Activated T-cell treated with anti-CD3 and anti-CD28 coated beads, Interleukin-2, amount 50 U/mL, for 1 hour (primary cell): ENCODE results near the gene EPHB2.

Source experiments
- DNase-seq: peaks from one replicate; pipeline ENCODE4 v3.0.0-alpha.2; 2020

The EPHB2 gene

DNA sequence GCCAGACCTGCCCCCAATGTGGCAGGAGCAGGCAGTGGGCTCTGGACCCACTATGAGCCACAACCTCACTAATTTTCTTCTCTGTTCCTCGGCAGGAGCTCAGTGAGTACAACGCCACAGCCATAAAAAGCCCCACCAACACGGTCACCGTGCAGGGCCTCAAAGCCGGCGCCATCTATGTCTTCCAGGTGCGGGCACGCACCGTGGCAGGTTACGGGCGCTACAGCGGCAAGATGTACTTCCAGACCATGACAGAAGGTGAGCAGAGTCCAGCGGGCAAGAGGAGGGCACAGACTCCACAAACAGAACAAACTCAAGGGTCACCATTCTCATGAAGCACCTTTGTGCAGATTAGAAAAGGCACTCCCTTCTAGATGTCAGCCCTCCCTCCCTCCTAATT, 182.2 kb downstream of the EPHB2 start:
- no peak for DNase-seq

DNA sequence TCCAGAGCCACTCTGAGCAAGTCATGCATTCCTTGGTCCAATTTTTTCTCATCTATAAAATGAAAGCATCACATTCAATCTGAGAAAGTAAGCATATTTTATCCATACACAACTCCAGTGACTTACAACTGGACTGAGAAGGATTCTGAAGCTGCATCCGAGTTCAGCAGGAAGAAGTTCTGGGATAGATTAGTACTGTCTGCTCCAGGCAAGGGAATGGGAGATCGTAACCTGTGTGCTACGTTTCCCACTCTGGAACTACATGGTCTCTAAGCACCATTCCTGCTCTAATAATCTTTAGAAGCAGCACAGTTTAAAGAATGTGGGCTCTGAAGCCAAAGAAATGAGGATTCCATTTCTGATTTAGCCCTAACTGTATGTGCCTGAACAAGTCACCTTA, 182.7 kb downstream of the EPHB2 start:
- no peak for DNase-seq

- DNase-seq, result no peak
Measured at GRCh38 chr1:22895357-22895756, 184.7 kb downstream of the EPHB2 start.

- DNase-seq, result no peak
Measured at GRCh38 chr1:22896184-22896583, 185.5 kb downstream of the EPHB2 start.

DNA sequence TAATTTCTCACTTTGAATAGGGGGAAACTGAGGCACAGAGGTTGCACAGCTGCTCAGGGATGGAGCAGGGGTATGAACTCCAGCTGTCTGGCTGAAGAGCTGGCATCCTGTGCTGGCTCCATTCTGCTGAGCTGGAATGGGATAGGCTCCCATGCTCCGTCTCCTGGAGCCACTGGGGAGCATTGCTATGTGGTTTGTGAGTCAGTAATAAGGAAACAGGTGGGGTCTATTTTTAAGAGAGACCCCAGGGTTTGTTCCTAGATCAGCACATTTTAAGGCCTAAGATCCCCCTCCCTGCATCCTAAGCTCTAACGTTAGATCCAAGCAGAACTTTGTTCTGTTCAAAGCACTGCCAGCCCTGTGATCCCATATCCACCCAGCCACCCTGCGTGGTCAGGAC, 189.8 kb downstream of the EPHB2 start:
- DNase-seq, result no peak

GRCh38 chr1:22903113-22903512, 192.5 kb downstream of the EPHB2 start:
- DNase-seq, result no peak

- no peak for DNase-seq
Measured at GRCh38 chr1:22906968-22907367, 196.3 kb downstream of the EPHB2 start.

- DNase-seq, result no peak
Measured at GRCh38 chr1:22907528-22907927, 196.9 kb downstream of the EPHB2 start.

- DNase-seq, result no peak
Measured at GRCh38 chr1:22908880-22909426, 198.3 kb downstream of the EPHB2 start.

DNA sequence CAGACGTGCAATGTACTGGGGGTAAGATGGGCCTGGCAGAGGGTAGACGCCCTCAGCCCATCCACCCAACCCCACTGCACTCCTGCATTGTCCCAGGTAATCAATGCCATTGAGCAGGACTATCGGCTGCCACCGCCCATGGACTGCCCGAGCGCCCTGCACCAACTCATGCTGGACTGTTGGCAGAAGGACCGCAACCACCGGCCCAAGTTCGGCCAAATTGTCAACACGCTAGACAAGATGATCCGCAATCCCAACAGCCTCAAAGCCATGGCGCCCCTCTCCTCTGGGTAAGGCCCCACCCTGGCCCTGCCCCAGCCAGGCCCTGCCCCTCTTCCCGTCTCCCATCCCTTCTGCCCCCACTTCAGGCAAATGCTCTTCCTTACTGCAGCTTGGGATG, 199.6 kb downstream of the EPHB2 start:
- DNase-seq, result no peak

GRCh38 chr1:22910986-22911651, 200.5 kb downstream of the EPHB2 start:
- no peak for DNase-seq

- no peak for DNase-seq
Measured at GRCh38 chr1:22912311-22912710, 201.7 kb downstream of the EPHB2 start.

DNA sequence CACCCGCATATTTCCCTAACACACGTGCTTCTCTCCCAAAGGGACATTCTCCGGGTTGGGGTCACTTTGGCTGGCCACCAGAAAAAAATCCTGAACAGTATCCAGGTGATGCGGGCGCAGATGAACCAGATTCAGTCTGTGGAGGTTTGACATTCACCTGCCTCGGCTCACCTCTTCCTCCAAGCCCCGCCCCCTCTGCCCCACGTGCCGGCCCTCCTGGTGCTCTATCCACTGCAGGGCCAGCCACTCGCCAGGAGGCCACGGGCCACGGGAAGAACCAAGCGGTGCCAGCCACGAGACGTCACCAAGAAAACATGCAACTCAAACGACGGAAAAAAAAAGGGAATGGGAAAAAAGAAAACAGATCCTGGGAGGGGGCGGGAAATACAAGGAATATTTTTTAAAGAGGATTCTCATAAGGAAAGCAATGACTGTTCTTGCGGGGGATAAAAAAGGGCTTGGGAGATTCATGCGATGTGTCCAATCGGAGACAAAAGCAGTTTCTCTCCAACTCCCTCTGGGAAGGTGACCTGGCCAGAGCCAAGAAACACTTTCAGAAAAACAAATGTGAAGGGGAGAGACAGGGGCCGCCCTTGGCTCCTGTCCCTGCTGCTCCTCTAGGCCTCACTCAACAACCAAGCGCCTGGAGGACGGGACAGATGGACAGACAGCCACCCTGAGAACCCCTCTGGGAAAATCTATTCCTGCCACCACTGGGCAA, 202.9 kb downstream of the EPHB2 start:
- no peak for DNase-seq

DNA sequence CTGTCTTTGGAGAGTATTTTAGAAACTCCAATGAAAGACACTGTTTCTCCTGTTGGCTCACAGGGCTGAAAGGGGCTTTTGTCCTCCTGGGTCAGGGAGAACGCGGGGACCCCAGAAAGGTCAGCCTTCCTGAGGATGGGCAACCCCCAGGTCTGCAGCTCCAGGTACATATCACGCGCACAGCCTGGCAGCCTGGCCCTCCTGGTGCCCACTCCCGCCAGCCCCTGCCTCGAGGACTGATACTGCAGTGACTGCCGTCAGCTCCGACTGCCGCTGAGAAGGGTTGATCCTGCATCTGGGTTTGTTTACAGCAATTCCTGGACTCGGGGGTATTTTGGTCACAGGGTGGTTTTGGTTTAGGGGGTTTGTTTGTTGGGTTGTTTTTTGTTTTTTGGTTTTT, 203.5 kb downstream of the EPHB2 start:
- no peak for DNase-seq

DNA sequence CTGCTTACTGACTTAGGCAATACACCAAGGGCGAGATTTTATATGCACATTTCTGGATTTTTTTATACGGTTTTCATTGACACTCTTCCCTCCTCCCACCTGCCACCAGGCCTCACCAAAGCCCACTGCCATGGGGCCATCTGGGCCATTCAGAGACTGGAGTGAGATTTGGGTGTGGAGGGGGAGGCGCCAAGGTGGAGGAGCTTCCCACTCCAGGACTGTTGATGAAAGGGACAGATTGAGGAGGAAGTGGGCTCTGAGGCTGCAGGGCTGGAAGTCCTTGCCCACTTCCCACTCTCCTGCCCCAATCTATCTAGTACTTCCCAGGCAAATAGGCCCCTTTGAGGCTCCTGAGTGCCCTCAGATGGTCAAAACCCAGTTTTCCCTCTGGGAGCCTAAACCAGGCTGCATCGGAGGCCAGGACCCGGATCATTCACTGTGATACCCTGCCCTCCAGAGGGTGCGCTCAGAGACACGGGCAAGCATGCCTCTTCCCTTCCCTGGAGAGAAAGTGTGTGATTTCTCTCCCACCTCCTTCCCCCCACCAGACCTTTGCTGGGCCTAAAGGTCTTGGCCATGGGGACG, 204.1 kb downstream of the EPHB2 start:
- no peak for DNase-seq

GRCh38 chr1:22915231-22915630, 204.6 kb downstream of the EPHB2 start:
- no peak for DNase-seq

GRCh38 chr1:22915816-22916470, 205.3 kb downstream of the EPHB2 start:
- no peak for DNase-seq

DNA sequence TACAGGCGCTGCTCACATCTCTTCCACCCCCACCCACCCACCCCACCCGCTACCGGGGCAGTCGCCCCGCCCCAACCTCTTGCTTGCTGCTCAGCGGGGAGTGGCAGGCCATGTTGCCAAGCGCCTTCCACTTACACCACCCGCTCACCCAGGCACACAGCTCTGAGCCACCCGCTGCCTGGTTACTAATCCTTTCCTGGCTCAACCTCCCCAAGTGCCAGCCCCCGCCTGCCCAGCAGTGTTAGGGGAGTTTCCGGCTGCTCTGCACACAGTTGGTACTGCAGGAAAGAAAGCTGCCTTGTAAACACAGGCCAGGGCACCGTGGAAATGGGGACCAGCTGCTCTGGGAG, 205.8 kb downstream of the EPHB2 start:
- no peak for DNase-seq

DNA sequence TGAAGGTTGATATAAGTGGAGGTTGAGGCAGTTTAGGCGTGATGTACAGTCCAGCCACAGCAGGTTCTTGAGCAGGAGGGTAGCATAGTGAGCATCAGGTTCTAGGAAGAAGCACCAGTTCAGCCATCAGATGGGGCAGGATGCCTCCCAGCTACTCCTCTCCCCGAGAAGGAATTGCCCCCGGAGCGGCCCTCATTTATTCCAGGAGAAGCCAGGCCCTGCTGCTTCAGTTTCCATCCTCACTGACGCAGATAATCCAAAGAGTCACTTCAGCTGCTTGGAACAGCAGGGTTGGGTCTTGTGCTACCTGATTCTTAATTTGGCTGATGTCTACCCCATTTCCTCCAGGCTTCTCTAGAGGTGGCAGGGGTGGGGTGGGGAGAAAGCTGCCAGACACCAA, 207.3 kb downstream of the EPHB2 start:
- DNase-seq, result no peak

- DNase-seq, result no peak
Measured at GRCh38 chr1:22918644-22919043, 208.0 kb downstream of the EPHB2 start.

- no peak for DNase-seq
Measured at GRCh38 chr1:22919341-22920025, 208.8 kb downstream of the EPHB2 start.

GRCh38 chr1:22920026-22920733, 209.5 kb downstream of the EPHB2 start:
- no peak for DNase-seq
